Measurements from ENCODE around the gene ALLC.

ALLC gene

DNA sequence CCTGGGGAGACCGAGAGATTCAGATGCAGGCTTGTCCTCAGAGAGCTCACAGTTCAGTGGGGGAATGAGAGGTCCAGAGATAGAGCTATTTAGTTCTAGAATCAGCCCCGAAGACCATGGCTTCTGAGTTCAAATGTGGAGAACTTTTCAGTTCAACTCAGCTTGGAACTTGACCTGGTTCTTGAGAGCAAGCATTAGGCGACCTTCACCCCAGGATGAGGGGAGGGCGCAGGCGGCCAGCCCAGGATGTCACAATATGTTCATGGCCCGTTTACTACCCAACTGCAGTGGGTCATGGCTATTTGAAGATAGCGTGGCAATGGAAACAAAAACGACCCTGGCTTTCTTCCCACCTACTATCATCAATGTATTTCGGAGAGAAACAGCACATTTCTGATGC is 79.1 kb downstream of the ALLC start:
- no peak for TF ChIP-seq CTCF (IDR thresholded peaks at IDR 0.05)

GRCh38 chr2:3738454-3738853 is 80.5 kb downstream of the ALLC start:
- peak; percentile 39; the same call in 1 of the 2 replicates for TF ChIP-seq CTCF (IDR thresholded peaks at IDR 0.05)

GRCh38 chr2:3739313-3739712 is 81.3 kb downstream of the ALLC start:
- no peak for TF ChIP-seq CTCF (IDR thresholded peaks at IDR 0.05)

DNA sequence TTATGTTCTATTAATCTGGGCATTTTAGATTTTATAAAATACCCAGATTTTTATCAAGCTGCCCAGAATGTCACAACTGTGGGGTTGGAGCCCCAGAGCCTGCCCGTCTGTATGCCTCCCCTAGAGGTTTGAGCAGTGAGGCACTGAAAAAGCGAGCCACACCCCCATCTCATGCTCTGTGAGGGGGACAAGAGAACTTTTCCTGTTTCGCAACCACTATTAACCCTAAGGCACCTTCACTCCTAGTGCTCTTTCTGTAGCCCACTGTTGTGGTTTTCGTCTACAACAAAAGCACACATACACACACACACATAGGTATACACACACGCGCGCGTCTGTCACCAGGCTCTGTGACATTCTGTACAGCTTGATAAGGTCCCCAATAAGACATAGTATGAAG is 83.4 kb downstream of the ALLC start:
- TF ChIP-seq CTCF (IDR thresholded peaks at IDR 0.05) = no peak

GRCh38 chr2:3741867-3742602 is 84.0 kb downstream of the ALLC start:
- no peak for TF ChIP-seq CTCF (IDR thresholded peaks at IDR 0.05)

DNA sequence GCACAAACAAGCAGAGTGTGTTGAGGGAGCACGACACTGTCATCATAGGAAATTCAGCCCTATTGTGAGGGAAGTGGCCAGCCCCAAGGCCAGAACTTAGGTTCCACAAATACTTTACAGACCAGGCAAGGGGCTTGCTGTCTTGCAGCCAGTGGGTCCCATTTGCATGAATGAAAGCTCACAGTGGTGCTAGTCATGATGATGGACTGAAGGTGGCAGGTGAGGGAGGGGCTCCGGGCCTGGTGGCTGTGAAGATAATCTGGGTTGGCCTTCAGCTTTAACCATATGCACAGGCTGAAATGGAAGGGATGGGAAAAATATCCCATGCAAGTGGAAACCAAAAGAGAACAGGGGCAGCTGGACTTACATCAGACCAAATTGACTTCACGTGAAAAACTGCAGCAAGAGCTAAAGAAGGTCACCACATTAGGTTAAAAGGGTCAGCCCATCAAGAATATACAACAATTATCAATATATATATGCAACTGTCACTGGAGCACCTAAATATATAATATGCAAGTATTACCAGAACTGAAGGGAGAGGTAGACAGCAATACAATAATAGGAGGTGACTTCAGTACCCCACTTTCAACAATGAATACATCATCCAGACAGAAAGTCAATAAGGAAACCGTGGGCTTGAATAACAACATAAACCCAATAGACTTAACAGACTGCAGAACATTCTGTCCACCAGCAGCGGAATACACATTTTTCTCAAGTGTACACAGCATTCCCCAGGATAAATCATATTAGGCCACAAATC is 84.9 kb downstream of the ALLC start:
- TF ChIP-seq CTCF (IDR thresholded peaks at IDR 0.05) = no peak

DNA sequence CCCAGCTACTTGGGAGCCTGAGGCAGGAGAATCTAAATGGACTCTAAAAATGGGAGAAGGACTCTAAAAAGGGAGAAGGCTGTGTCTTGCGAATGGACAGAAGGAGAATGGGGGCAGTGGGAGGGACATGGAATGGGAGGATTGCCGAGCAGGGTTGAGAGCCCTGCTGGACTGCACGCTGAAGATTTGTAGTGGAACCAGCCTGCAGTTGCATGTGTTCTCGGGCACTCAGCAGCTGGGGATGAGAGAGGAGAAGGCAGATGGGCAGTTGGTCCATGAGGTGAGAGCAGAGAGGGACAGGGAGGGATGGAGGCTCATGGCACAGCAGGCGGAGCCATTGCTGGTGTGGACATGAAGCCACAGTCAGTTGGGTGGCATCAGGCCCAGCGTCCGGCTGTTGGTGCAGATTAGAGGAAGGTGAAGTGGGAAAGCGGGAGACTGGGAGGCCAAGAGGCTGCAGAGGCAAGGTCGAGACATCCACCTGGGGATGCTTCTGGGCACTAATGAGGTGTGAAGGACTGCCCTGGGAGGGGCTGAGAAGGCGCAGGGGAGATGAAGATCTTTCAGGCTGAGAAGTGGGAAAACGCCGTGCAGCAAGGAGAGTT is 86.1 kb downstream of the ALLC start:
- TF ChIP-seq CTCF (IDR thresholded peaks at IDR 0.05) = no peak
